ENCODE data around the gene PTCH2. TPM values are rescaled to one million over a fixed set of nuclear protein-coding genes. Genes with fewer than 3 reads are reported as not detected.

PTCH2 gene
- total RNA-seq, 6 experiments from 2014 or later: 0.37 to 0.81 (median 0.61) TPM

- no peak for TF ChIP-seq CTCF (IDR thresholded peaks at IDR 0.05)
- H3K27ac Mint-ChIP-seq: peak overlapping the region; percentile 73
- peaks cover 8% of the 10 kb centered on the region for H3K27me3 Mint-ChIP-seq (ENCODE audit: insufficient read depth)
- peaks cover 66% of the 10 kb centered on the region for H3K36me3 Mint-ChIP-seq (ENCODE audit: low read depth)
- no peaks in the 10 kb centered on the region for H3K9me3 Mint-ChIP-seq
- peaks cover 46% of the 10 kb centered on the region for H3K4me1 Mint-ChIP-seq (ENCODE audit: low read depth)
- DNase-seq: no peak
- peak overlapping the region; percentile 93 for H3K4me3 Mint-ChIP-seq
Measured at GRCh38 chr1:44778705-44779576, 64.1 kb downstream of the PTCH2 start.

GRCh38 chr1:44777969-44778635, 65.0 kb downstream of the PTCH2 start:
- peaks cover 62% of the 10 kb centered on the region for H3K36me3 Mint-ChIP-seq (ENCODE audit: low read depth)
- no peaks in the 10 kb centered on the region for H3K9me3 Mint-ChIP-seq
- H3K4me1 Mint-ChIP-seq (ENCODE audit: low read depth): peaks cover 38% of the 10 kb centered on the region
- H3K4me3 Mint-ChIP-seq: peak overlapping the region; percentile 93
- peak overlapping the region; percentile 73 for H3K27ac Mint-ChIP-seq
- no peak for DNase-seq
- no peak for TF ChIP-seq CTCF (IDR thresholded peaks at IDR 0.05)
- H3K27me3 Mint-ChIP-seq (ENCODE audit: insufficient read depth): peaks cover 9% of the 10 kb centered on the region

- peaks cover 9% of the 10 kb centered on the region for H3K27me3 Mint-ChIP-seq (ENCODE audit: insufficient read depth)
- H3K9me3 Mint-ChIP-seq: no peaks in the 10 kb centered on the region
- H3K36me3 Mint-ChIP-seq (ENCODE audit: low read depth): peaks cover 62% of the 10 kb centered on the region
Measured at GRCh38 chr1:44777547-44777946, 65.5 kb downstream of the PTCH2 start.

GRCh38 chr1:44776730-44777068, 66.4 kb downstream of the PTCH2 start:
- H3K27me3 Mint-ChIP-seq (ENCODE audit: insufficient read depth): peaks cover 9% of the 10 kb centered on the region
- peak overlapping the region; percentile 93 for H3K4me3 Mint-ChIP-seq
- peaks cover 37% of the 10 kb centered on the region for H3K4me1 Mint-ChIP-seq (ENCODE audit: low read depth)
- H3K27ac Mint-ChIP-seq: peak overlapping the region; percentile 97
- H3K9me3 Mint-ChIP-seq: no peaks in the 10 kb centered on the region
- no peak for DNase-seq
- no peak for TF ChIP-seq CTCF (IDR thresholded peaks at IDR 0.05)
- peaks cover 57% of the 10 kb centered on the region for H3K36me3 Mint-ChIP-seq (ENCODE audit: low read depth)

More at GRCh38 chr1:44777547-44777946, 65.5 kb downstream of the PTCH2 start:
- Mint-ChIP-seq H3K4me3 (peak overlapping the region; percentile 93), H3K27ac (peak overlapping the region; percentile 73), H3K4me1 (ENCODE audit: low read depth) (peaks cover 37% of the 10 kb centered on the region)
- no peak for TF ChIP-seq CTCF (IDR thresholded peaks at IDR 0.05)
- DNase-seq: no peak

GRCh38 chr1:44775930-44776729, 66.9 kb downstream of the PTCH2 start:
- Mint-ChIP-seq H3K36me3 (ENCODE audit: low read depth) (peaks cover 51% of the 10 kb centered on the region), H3K27ac (peak overlapping the region; percentile 97), H3K4me3 (peak overlapping the region; percentile 93), H3K9me3 (no peaks in the 10 kb centered on the region), H3K4me1 (ENCODE audit: low read depth) (peaks cover 37% of the 10 kb centered on the region), H3K27me3 (ENCODE audit: insufficient read depth) (peaks cover 9% of the 10 kb centered on the region)
- no peak for DNase-seq
- TF ChIP-seq CTCF (IDR thresholded peaks at IDR 0.05): no peak
